Thoracic aorta (tissue), 2 donors: Measurements from ENCODE around the gene BICC1. TPM values are rescaled to one million over a fixed set of nuclear protein-coding genes. Genes with fewer than 3 reads are reported as not detected.

Source experiments
- ATAC-seq: fragments of 150-250 bp; one replicate; pipeline ENCODE4 v1.8.0; 2017; ENCODE audit warnings: low read depth; ENCODE audit not compliant: insufficient number of reproducible peaks, low FRiP score
- DNase-seq: peaks from one replicate; pipeline ENCODE4 v3.0.0-alpha.2; 2020; ENCODE audit warnings: low spot score
- H3K27ac ChIP-seq, 2 donors: fragments of 200-600 bp; sonication (generic); 1 replicate in 1 of 2; 2 replicates in 1 of 2; pipeline ENCODE4 v1.5.1; 2016; ENCODE audit warnings: mild to moderate bottlenecking in 2 of 2, moderate library complexity in 2 of 2
- H3K27me3 ChIP-seq: fragments of 200-600 bp; sonication (generic); replicated peaks from 2 replicates; pipeline ENCODE4 v1.6.0; 2016; ENCODE audit warnings: mild to moderate bottlenecking; ENCODE audit not compliant: insufficient read depth
- H3K36me3 ChIP-seq: fragments of 200-600 bp; sonication (generic); one replicate; pipeline ENCODE4 v1.5.1; 2016
- H3K4me1 ChIP-seq, 2 donors: fragments of 200-600 bp; sonication (generic); 1 replicate in 1 of 2; 2 replicates in 1 of 2; pipeline versions ENCODE4 v1.5.1 to v1.6.0; 2016; ENCODE audit warnings: low read depth in 2 of 2, mild to moderate bottlenecking in 1 of 2; ENCODE audit not compliant: control insufficient read depth in 1 of 2
- H3K4me3 ChIP-seq: fragments of 200-600 bp; sonication (generic); 2 replicates; pipeline ENCODE4 v1.5.1; 2016; ENCODE audit warnings: mild to moderate bottlenecking
- H3K9me3 ChIP-seq: fragments of 200-600 bp; sonication (generic); 2 replicates; pipeline ENCODE4 v1.5.1; 2016
- CTCF ChIP-seq: fragments of 200-600 bp; sonication (generic); IDR thresholded peaks from one replicate; pipeline ENCODE4 v1.5.1; 2019; ENCODE audit warnings: antibody characterized with exemption
- total RNA-seq, 2 donors: library from RNA; depleted of rRNA; stranded (reverse); fragments of >200 nt; gene quantifications; one replicate each; pipeline versions ENCODE4 v1.1.0 to v1.2.3, GENCODE V29; 2016

BICC1 gene
- total RNA-seq, 2 donors from 2014 or later: 20.4 to 28.1 TPM

- no peaks in the 10 kb centered on the region for H3K27me3 ChIP-seq
- H3K9me3 ChIP-seq: peaks cover 9% of the 10 kb centered on the region
- DNase-seq (no peak), ATAC-seq (no peak)
- no peaks in the 10 kb centered on the region for H3K36me3 ChIP-seq
- TF ChIP-seq CTCF: no peak
- H3K4me1 ChIP-seq: no peaks in the 10 kb centered on the region
- H3K27ac ChIP-seq: no peak overlapping the region
- no peak overlapping the region for H3K4me3 ChIP-seq
Measured at GRCh38 chr10:58554316-58554715, 41.6 kb downstream of the BICC1 start.

- no peak for TF ChIP-seq CTCF
- no peak overlapping the region for H3K27ac ChIP-seq
- no peaks in the 10 kb centered on the region for H3K36me3 ChIP-seq
- peaks cover 9% of the 10 kb centered on the region for H3K9me3 ChIP-seq
- no peak overlapping the region for H3K4me3 ChIP-seq
- no peaks in the 10 kb centered on the region for H3K27me3 ChIP-seq
- no peaks in the 10 kb centered on the region for H3K4me1 ChIP-seq
- DNase-seq (no peak), ATAC-seq (no peak)
Measured at GRCh38 chr10:58555170-58555929, 42.7 kb downstream of the BICC1 start.

GRCh38 chr10:58555930-58556311, 43.2 kb downstream of the BICC1 start:
- Histone ChIP-seq H3K9me3 (peaks cover 9% of the 10 kb centered on the region), H3K36me3 (no peaks in the 10 kb centered on the region), H3K4me1 (no peaks in the 10 kb centered on the region), H3K4me3 (no peak overlapping the region), H3K27ac (no peak overlapping the region), H3K27me3 (no peaks in the 10 kb centered on the region)
- TF ChIP-seq CTCF: no peak
- ATAC-seq: no peak
- DNase-seq: no peak

- Histone ChIP-seq H3K4me1 (no peaks in the 10 kb centered on the region), H3K36me3 (no peaks in the 10 kb centered on the region), H3K27ac (no peak overlapping the region), H3K4me3 (no peak overlapping the region), H3K27me3 (no peaks in the 10 kb centered on the region), H3K9me3 (peaks cover 14% of the 10 kb centered on the region)
- DNase-seq: no peak
- ATAC-seq: no peak
- TF ChIP-seq CTCF: no peak
Measured at GRCh38 chr10:58556516-58557165, 44.0 kb downstream of the BICC1 start.

GRCh38 chr10:58557714-58558113, 45.0 kb downstream of the BICC1 start:
- H3K27ac ChIP-seq: no peak overlapping the region
- peaks cover 23% of the 10 kb centered on the region for H3K9me3 ChIP-seq
- TF ChIP-seq CTCF: no peak
- no peak for ATAC-seq
- H3K36me3 ChIP-seq: no peaks in the 10 kb centered on the region
- DNase-seq: no peak
- H3K4me3 ChIP-seq: no peak overlapping the region
- H3K27me3 ChIP-seq: no peaks in the 10 kb centered on the region
- H3K4me1 ChIP-seq: no peaks in the 10 kb centered on the region
